Liver (tissue), 3 donors: Measurements from ENCODE around the gene ITGA11.

Experiments used
- ATF3 ChIP-seq: IDR thresholded peaks from 2 replicates; pipeline ENCODE4 v1.6.1; 2016; ENCODE audit warnings: antibody characterized with exemption
- EGR1 ChIP-seq, 2 donors: IDR thresholded peaks; 2 replicates each; pipeline ENCODE4 v1.6.1; 2016 to 2018; ENCODE audit warnings: antibody characterized with exemption in 2 of 2, low read depth in 2 of 2
- FOXA1 ChIP-seq: IDR thresholded peaks from 2 replicates; pipeline ENCODE4 v1.6.1; 2016; ENCODE audit warnings: antibody characterized with exemption
- MAX ChIP-seq: IDR thresholded peaks from 2 replicates; pipeline ENCODE4 v1.6.1; 2016; ENCODE audit warnings: antibody characterized with exemption
- RAD21 ChIP-seq, 2 donors: IDR thresholded peaks; 2 replicates each; pipeline ENCODE4 v1.6.1; 2016; ENCODE audit warnings: antibody characterized with exemption in 2 of 2, mild to moderate bottlenecking in 2 of 2
- REST ChIP-seq: IDR thresholded peaks from 2 replicates; pipeline ENCODE4 v1.6.1; 2016; ENCODE audit warnings: antibody characterized with exemption, mild to moderate bottlenecking
- RXRA ChIP-seq, 2 donors: IDR thresholded peaks; 2 replicates each; pipeline ENCODE4 v1.6.1; 2017 to 2018; ENCODE audit warnings: antibody characterized with exemption in 2 of 2, mild to moderate bottlenecking in 1 of 2
- TAF1 ChIP-seq: conservative IDR thresholded peaks from 2 replicates; pipeline ENCODE4 v1.6.1; 2016; ENCODE audit warnings: antibody characterized with exemption, mild to moderate bottlenecking
- YY1 ChIP-seq: IDR thresholded peaks from 2 replicates; pipeline ENCODE4 v1.6.1; 2016; ENCODE audit warnings: antibody characterized with exemption, mild to moderate bottlenecking
- ZBTB33 ChIP-seq: IDR thresholded peaks from 2 replicates; pipeline ENCODE4 v1.6.1; 2016; ENCODE audit warnings: antibody characterized with exemption
- TF ChIP-seq, protein P1 (sequence below): fragments of 150-350 bp; IDR thresholded peaks from 2 replicates; pipeline ENCODE4 v1.5.1; 2017; ENCODE audit warnings: improper control_type of control experiment, low read depth, low read length; ENCODE audit not compliant: missing input control
- donor health status: healthy.
- donor health status: healthy.

GRCh38 chr15:68414591-68414990 lies 17.4 kb downstream of the ITGA11 start:
- TF ChIP-seq, protein P1, sequence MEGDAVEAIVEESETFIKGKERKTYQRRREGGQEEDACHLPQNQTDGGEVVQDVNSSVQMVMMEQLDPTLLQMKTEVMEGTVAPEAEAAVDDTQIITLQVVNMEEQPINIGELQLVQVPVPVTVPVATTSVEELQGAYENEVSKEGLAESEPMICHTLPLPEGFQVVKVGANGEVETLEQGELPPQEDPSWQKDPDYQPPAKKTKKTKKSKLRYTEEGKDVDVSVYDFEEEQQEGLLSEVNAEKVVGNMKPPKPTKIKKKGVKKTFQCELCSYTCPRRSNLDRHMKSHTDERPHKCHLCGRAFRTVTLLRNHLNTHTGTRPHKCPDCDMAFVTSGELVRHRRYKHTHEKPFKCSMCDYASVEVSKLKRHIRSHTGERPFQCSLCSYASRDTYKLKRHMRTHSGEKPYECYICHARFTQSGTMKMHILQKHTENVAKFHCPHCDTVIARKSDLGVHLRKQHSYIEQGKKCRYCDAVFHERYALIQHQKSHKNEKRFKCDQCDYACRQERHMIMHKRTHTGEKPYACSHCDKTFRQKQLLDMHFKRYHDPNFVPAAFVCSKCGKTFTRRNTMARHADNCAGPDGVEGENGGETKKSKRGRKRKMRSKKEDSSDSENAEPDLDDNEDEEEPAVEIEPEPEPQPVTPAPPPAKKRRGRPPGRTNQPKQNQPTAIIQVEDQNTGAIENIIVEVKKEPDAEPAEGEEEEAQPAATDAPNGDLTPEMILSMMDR, result no peak
- TF ChIP-seq REST, result no peak
- TF ChIP-seq EGR1 (IDR thresholded peaks at IDR 0.05; ENCODE audit: low read depth in 2 of 2), result no peak
- no peak for TF ChIP-seq FOXA1
- TF ChIP-seq ZBTB33, result no peak
- no peak for TF ChIP-seq RAD21 (IDR thresholded peaks at IDR 0.05)
- no peak for TF ChIP-seq ATF3
- TF ChIP-seq RXRA (IDR thresholded peaks at IDR 0.05), result no peak
- TF ChIP-seq TAF1, result no peak
- no peak for TF ChIP-seq MAX
- no peak for TF ChIP-seq YY1
